Measurements from ENCODE around the gene GPC6. TPM values are rescaled to one million over a fixed set of nuclear protein-coding genes. Genes with fewer than 3 reads are reported as not detected.

The GPC6 gene
- total RNA-seq, 4 donors from 2014 or later = 13.7 to 21.7 (median 16.5) TPM

DNA sequence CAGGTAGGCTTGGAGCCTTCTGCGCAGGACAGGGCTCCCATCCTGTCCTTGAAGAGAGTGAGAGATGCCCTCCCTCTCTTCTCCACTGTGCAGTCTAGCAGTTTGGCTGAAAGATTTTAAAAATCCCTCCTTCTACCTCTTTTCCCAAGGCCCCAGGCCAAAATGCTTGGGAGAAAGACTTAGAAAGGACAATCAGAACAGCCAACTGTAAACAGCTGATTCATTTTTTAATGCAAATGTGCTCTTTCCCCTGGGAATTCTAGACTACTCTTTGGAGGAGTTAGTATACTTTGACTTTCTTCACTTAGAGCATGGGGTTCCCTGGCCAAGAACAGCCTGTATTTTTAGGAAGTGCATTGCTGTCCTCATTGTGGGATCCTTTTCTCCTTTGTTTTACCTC lies 398.9 kb downstream of the GPC6 start:
- H3K36me3 ChIP-seq = no peaks in the 10 kb centered on the region
- no peak overlapping the region for H3K27ac ChIP-seq
- no peaks in the 10 kb centered on the region for H3K27me3 ChIP-seq
- no peaks in the 10 kb centered on the region for H3K4me1 ChIP-seq
- no peak overlapping the region for H3K4me3 ChIP-seq
- no peak for ATAC-seq
- H3K9me3 ChIP-seq = no peaks in the 10 kb centered on the region
- no peak for TF ChIP-seq EP300 (IDR thresholded peaks at IDR 0.05)
- TF ChIP-seq POLR2AphosphoS5 (IDR thresholded peaks at IDR 0.05) = no peak
- TF ChIP-seq, protein P1, sequence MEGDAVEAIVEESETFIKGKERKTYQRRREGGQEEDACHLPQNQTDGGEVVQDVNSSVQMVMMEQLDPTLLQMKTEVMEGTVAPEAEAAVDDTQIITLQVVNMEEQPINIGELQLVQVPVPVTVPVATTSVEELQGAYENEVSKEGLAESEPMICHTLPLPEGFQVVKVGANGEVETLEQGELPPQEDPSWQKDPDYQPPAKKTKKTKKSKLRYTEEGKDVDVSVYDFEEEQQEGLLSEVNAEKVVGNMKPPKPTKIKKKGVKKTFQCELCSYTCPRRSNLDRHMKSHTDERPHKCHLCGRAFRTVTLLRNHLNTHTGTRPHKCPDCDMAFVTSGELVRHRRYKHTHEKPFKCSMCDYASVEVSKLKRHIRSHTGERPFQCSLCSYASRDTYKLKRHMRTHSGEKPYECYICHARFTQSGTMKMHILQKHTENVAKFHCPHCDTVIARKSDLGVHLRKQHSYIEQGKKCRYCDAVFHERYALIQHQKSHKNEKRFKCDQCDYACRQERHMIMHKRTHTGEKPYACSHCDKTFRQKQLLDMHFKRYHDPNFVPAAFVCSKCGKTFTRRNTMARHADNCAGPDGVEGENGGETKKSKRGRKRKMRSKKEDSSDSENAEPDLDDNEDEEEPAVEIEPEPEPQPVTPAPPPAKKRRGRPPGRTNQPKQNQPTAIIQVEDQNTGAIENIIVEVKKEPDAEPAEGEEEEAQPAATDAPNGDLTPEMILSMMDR (IDR thresholded peaks at IDR 0.05) = no peak
- no peak for TF ChIP-seq POLR2A (IDR thresholded peaks at IDR 0.05)
- 80 to 100% methylated on average over 1 of the region's 1 CpG for WGBS, 2 donors (ENCODE audit: low coverage in 1 of 2)

DNA sequence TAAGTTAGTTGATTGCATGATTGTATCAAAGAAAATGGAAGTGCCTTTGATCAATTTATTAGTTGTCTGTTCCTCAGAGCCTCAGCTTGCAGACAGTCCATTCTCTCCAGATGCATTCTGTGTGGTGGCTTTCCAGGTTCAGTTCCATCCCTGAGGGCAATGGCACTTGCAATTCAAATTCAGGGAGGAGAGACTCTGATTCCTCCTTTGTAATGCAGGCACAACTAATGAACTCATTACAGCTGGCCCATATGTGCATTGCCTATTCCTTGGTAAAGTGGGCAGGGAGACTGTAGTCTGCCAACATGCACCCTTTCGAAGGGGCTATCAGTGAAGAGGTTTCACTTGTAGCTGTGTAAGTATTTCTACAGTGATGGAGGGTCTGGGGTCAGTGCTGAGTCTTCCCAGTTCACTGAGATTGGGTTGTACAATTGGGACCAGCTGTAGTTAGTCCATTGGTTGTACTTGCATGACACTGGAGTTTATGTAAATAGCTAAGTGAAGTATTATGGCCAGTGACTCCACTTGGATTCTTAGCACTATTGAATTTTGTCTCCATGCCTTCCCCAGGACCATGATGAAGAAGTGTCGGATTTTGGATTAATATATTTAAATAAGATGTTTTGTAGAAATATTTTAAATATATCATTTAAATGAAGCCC lies 401.7 kb downstream of the GPC6 start:
- Histone ChIP-seq H3K27me3 (no peaks in the 10 kb centered on the region), H3K36me3 (no peaks in the 10 kb centered on the region), H3K4me3 (no peak overlapping the region), H3K27ac (no peak overlapping the region), H3K4me1 (no peaks in the 10 kb centered on the region), H3K9me3 (no peaks in the 10 kb centered on the region)
- TF ChIP-seq EP300 (IDR thresholded peaks at IDR 0.05) (no peak), POLR2A (IDR thresholded peaks at IDR 0.05) (no peak), POLR2AphosphoS5 (IDR thresholded peaks at IDR 0.05) (no peak)
- TF ChIP-seq, protein P1 (IDR thresholded peaks at IDR 0.05) = no peak
- ATAC-seq = no peak
- 86 to 93% methylated on average over 1 of the region's 2 CpGs for WGBS, 2 donors (ENCODE audit: low coverage in 1 of 2)

- no peak overlapping the region for H3K4me3 ChIP-seq
- H3K27ac ChIP-seq = no peak overlapping the region
- no peaks in the 10 kb centered on the region for H3K36me3 ChIP-seq
- H3K27me3 ChIP-seq = no peaks in the 10 kb centered on the region
- ATAC-seq = peak; percentile 39
- H3K4me1 ChIP-seq = no peaks in the 10 kb centered on the region
- 53 to 66% methylated on average over 3 to 4 of the region's 4 CpGs for WGBS, 2 donors (ENCODE audit: low coverage in 1 of 2)
- TF ChIP-seq, protein P1 (IDR thresholded peaks at IDR 0.05) = no peak
- no peak for TF ChIP-seq EP300 (IDR thresholded peaks at IDR 0.05)
- TF ChIP-seq POLR2AphosphoS5 (IDR thresholded peaks at IDR 0.05) = no peak
- TF ChIP-seq POLR2A (IDR thresholded peaks at IDR 0.05) = no peak
- no peaks in the 10 kb centered on the region for H3K9me3 ChIP-seq
Observed at GRCh38 chr13:93635616-93636032, 409.0 kb downstream of the GPC6 start.

- H3K27ac ChIP-seq = no peak overlapping the region
- WGBS, 2 donors (ENCODE audit: low coverage in 1 of 2) = 76 to 100% methylated on average over 2 of the region's 2 CpGs
- TF ChIP-seq POLR2AphosphoS5 (IDR thresholded peaks at IDR 0.05) (no peak), POLR2A (IDR thresholded peaks at IDR 0.05) (no peak)
- TF ChIP-seq, protein P1 (IDR thresholded peaks at IDR 0.05) = no peak
- H3K9me3 ChIP-seq = no peaks in the 10 kb centered on the region
- no peaks in the 10 kb centered on the region for H3K36me3 ChIP-seq
- no peaks in the 10 kb centered on the region for H3K27me3 ChIP-seq
- no peak for ATAC-seq
- H3K4me3 ChIP-seq = no peak overlapping the region
- H3K4me1 ChIP-seq = no peaks in the 10 kb centered on the region
Observed at GRCh38 chr13:93637852-93638251, 411.2 kb downstream of the GPC6 start.

DNA sequence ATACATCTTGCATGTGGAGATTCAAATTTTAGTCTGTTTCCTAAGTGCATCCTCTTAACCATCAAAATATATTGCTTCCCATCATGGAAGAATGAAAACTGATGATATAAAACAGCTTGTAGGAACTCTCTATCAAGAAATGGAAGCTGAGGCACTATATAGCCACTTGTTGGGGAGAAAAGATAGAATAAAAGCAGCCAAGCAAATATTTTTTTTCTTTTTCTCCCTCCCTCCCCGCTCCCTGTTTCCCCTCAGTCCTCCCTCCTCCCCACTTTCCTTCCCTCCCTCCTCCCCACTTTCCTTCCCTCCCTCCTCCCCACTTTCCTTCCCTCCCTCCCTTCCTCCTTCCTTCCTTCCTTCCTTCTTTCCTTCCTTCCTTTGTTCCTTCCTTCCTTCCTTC lies 413.8 kb downstream of the GPC6 start:
- ATAC-seq = no peak
- TF ChIP-seq POLR2AphosphoS5 (IDR thresholded peaks at IDR 0.05) = no peak
- TF ChIP-seq EP300 (IDR thresholded peaks at IDR 0.05) = no peak
- TF ChIP-seq POLR2A (IDR thresholded peaks at IDR 0.05) = no peak
- TF ChIP-seq, protein P1 (IDR thresholded peaks at IDR 0.05) = no peak
- 71% methylated on average over 1 of the region's 1 CpG; no CpG with 5 or more reads in 1 of the 2 donors for WGBS, 2 donors (ENCODE audit: low coverage in 1 of 2)
- Histone ChIP-seq H3K9me3 (no peaks in the 10 kb centered on the region), H3K4me1 (no peaks in the 10 kb centered on the region), H3K27me3 (no peaks in the 10 kb centered on the region), H3K27ac (no peak overlapping the region), H3K4me3 (no peak overlapping the region), H3K36me3 (no peaks in the 10 kb centered on the region)
